ENCODE data around the gene CHST2.

DNA sequence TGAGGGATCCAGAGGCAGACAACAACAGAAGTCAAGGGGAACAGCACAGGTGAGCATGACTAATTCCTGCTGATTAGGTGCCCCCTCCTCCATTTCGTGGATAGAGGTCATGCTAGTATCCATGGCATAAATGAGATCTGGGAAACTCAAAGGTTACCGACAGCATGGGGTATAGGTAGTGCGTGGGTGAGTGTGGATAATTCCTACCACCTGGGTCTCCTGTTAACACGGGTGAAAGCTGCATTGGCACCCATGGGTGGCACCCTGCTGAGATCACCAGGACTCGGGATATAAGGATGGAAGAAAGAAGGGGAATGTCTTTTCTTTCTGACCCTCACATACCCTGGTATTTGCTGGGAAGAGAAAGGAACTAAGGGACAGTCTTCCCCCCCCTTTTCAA is 14.4 kb upstream of the CHST2 start:
- TF ChIP-seq, protein P1, sequence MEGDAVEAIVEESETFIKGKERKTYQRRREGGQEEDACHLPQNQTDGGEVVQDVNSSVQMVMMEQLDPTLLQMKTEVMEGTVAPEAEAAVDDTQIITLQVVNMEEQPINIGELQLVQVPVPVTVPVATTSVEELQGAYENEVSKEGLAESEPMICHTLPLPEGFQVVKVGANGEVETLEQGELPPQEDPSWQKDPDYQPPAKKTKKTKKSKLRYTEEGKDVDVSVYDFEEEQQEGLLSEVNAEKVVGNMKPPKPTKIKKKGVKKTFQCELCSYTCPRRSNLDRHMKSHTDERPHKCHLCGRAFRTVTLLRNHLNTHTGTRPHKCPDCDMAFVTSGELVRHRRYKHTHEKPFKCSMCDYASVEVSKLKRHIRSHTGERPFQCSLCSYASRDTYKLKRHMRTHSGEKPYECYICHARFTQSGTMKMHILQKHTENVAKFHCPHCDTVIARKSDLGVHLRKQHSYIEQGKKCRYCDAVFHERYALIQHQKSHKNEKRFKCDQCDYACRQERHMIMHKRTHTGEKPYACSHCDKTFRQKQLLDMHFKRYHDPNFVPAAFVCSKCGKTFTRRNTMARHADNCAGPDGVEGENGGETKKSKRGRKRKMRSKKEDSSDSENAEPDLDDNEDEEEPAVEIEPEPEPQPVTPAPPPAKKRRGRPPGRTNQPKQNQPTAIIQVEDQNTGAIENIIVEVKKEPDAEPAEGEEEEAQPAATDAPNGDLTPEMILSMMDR (conservative IDR thresholded peaks at IDR 0.05 in 1 of 2, IDR thresholded peaks at IDR 0.05 in 1 of 2; ENCODE audit: low read depth in 1 of 2, low read length in 2 of 2) = no peak
- no peak for TF ChIP-seq EZH2 (IDR thresholded peaks at IDR 0.05; ENCODE audit: low read length, missing control alignments)

Data from fibroblast of lung (primary cell).